Activated naive CD8-positive, alpha-beta T cell treated with anti-CD3 and anti-CD28 coated beads, Interleukin-2, amount 50 U/mL, for 24 hours (primary cell): ENCODE data around the gene TMEM115.
"Not testable (repeated sequence)": the region's sequence is repeated elsewhere in the genome, so short reads cannot be mapped to it uniquely, and the experiment has no call there.

ENCODE experiments used
- ATAC-seq: fragments of 150-1000 bp; cut with Tn5 transposase; one replicate; pipeline ENCODE4 v1.10.0; 2021
- DNase-seq: peaks from one replicate; pipeline ENCODE4 v3.0.0; 2021
- H3K27ac Mint-ChIP-seq: one replicate; pipeline ENCODE4 v1.8.0; 2021; ENCODE audit warnings: mild to moderate bottlenecking, mixed read lengths
- H3K27me3 Mint-ChIP-seq: one replicate; pipeline ENCODE4 v1.8.0; 2021; ENCODE audit warnings: mixed read lengths
- H3K36me3 Mint-ChIP-seq: one replicate; pipeline ENCODE4 v1.8.0; 2021; ENCODE audit warnings: low read depth, mixed read lengths
- H3K4me1 Mint-ChIP-seq: one replicate; pipeline ENCODE4 v1.8.0; 2021; ENCODE audit warnings: mixed read lengths
- H3K4me3 Mint-ChIP-seq: one replicate; pipeline ENCODE4 v1.8.0; 2021; ENCODE audit warnings: mild to moderate bottlenecking, moderate library complexity, mixed read lengths
- H3K9me3 Mint-ChIP-seq: one replicate; pipeline ENCODE4 v1.8.0; 2021; ENCODE audit warnings: mixed read lengths

Gene TMEM115

DNA sequence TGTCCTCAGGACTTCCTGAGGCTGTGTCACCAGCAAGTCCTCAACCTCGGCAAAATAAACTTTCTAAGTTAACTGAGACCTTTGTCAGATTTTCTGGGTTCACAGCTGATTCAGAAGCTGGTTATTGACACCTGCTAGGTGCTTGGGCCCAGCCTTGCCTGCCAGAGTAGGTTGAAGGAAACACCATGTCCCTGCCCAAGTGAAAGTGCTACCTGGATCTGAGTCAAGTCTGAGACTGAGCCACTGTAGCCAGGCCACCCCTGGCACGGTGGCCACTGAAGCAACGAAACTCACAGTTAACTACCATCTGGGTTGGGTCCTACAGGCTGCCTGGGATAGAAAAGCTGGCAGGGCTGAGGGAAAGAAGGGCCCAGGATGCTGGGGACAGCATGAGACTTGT lies 45.0 kb downstream of the TMEM115 start:
- H3K27ac Mint-ChIP-seq, result no peak overlapping the region
- H3K4me3 Mint-ChIP-seq, result no peak overlapping the region
- no peak for DNase-seq
- no peaks in the 10 kb centered on the region for H3K27me3 Mint-ChIP-seq
- no peaks in the 10 kb centered on the region for H3K9me3 Mint-ChIP-seq
- no peak for ATAC-seq
- H3K4me1 Mint-ChIP-seq, result peaks cover 23% of the 10 kb centered on the region
- peaks cover 10% of the 10 kb centered on the region for H3K36me3 Mint-ChIP-seq

DNA sequence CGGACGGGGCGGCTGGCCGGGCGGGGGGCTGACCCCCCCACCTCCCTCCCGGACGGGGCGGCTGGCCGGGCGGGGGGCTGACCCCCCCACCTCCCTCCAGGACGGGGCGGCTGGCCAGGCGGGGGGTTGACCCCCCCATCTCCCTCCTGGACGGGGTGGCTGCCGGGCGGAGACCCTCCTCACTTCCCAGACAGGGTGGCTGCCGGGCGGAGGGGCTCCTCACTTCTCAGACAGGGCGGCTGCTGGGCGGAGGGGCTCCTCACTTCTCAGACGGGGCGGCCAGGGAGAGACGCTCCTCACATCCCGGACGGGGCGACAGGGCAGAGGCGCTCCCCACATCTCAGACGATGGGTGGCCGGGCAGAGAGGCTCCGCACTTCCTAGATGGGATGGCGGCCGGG lies 47.3 kb downstream of the TMEM115 start:
- not testable (repeated sequence) for H3K27me3 Mint-ChIP-seq

More for the DNA sequence above, 47.3 kb downstream of the TMEM115 start:
- Mint-ChIP-seq H3K4me1 (peaks cover 11% of the 10 kb centered on the region), H3K36me3 (peaks cover 11% of the 10 kb centered on the region)
- not testable (repeated sequence) for DNase-seq, ATAC-seq, H3K4me3 Mint-ChIP-seq, H3K9me3 Mint-ChIP-seq, H3K27ac Mint-ChIP-seq
